ENCODE results near the gene PDLIM3. TPM values are rescaled to one million over a fixed set of nuclear protein-coding genes. Genes with fewer than 3 reads are reported as not detected.

The PDLIM3 gene
- total and polyA plus RNA-seq, 9 of the 15 experiments (the other 6 are each of a cell fraction or from before 2014, with no cell fraction given) = 0.06 TPM; not detected in 8

GRCh38 chr4:185510806-185511205, 24.5 kb downstream of the PDLIM3 start:
- Histone ChIP-seq H3K79me2 (ENCODE audit: control insufficient read depth, insufficient read depth, low read length) (no peaks in the 10 kb centered on the region), H3K27ac (ENCODE audit: extremely low read depth, low read depth, low read length) (no peak overlapping the region), H4K20me1 (replicated peaks; ENCODE audit: control insufficient read depth, insufficient read depth, low read length) (no peaks in the 10 kb centered on the region), H3K4me2 (ENCODE audit: insufficient read depth, low read length) (no peak overlapping the region), H3K27me3 (ENCODE audit: control insufficient read depth in 2 of 2, insufficient read depth in 2 of 2, low read length in 2 of 2) (peaks cover 42 to 43% of the 10 kb centered on the region in 2 experiments), H2AFZ (ENCODE audit: low read depth, low read length) (no peak overlapping the region), H3K9me1 (ENCODE audit: control insufficient read depth, insufficient read depth, low read length) (no peaks in the 10 kb centered on the region), H3K4me1 (replicated peaks in 1 of 2; ENCODE audit: control insufficient read depth in 2 of 2, insufficient read depth in 2 of 2, low read length in 2 of 2) (peaks cover 0 to 3% of the 10 kb centered on the region in 2 experiments; a peak in 1 of 5 replicates), H3K4me3 (no peak overlapping the region), H3K9me3 (replicated peaks; ENCODE audit: control insufficient read depth, insufficient read depth, low read depth, low read length) (no peaks in the 10 kb centered on the region), H3K36me3 (ENCODE audit: control insufficient read depth, insufficient read depth, low read length) (no peaks in the 10 kb centered on the region), H3K9ac (ENCODE audit: insufficient read depth in 1 of 2, low read depth in 2 of 2, low read length in 2 of 2) (no peak overlapping the region)
- POLR2A ChIA-PET = no interaction called here
- DNase-seq (ENCODE audit: extremely low read depth in 1 of 4, low spot score in 3 of 4) (no peak), FAIRE-seq (no peak), ATAC-seq (no peak)
- TF ChIP-seq THRA (IDR thresholded peaks at IDR 0.05) (no peak), CCAR2 (IDR thresholded peaks at IDR 0.05; ENCODE audit: low read depth, low read length) (no peak), HINFP (tag; conservative IDR thresholded peaks at IDR 0.05; ENCODE audit: low read depth) (no peak), ATF7 (IDR thresholded peaks at IDR 0.05) (no peak), NFYB (IDR thresholded peaks at IDR 0.05; ENCODE audit: extremely low read depth, insufficient read length) (no peak), KHSRP (IDR thresholded peaks at IDR 0.05) (no peak), AFF1 (IDR thresholded peaks at IDR 0.05; ENCODE audit: low read depth in 1 of 2, partially characterized antibody in 2 of 2) (no peak), KLF1 (tag; IDR thresholded peaks at IDR 0.05) (no peak)
- in situ Hi-C loops (cut with MboI) (no loop called here), intact Hi-C loops (cut with micrococcal nuclease) (no loop called here)
- CTCF ChIA-PET (ENCODE audit: low intra/inter-chr PET ratio) = no interaction called here
- no TSS peak for BruUV-seq (replicated peaks)
- WGBS (ENCODE audit: insufficient coverage, low coverage, missing lambda C conversion rate) = 5% methylated on average over 5 of the region's 5 CpGs

Measured in K562 (cell line).